Measurements from ENCODE around the gene ATP13A3.

DNA sequence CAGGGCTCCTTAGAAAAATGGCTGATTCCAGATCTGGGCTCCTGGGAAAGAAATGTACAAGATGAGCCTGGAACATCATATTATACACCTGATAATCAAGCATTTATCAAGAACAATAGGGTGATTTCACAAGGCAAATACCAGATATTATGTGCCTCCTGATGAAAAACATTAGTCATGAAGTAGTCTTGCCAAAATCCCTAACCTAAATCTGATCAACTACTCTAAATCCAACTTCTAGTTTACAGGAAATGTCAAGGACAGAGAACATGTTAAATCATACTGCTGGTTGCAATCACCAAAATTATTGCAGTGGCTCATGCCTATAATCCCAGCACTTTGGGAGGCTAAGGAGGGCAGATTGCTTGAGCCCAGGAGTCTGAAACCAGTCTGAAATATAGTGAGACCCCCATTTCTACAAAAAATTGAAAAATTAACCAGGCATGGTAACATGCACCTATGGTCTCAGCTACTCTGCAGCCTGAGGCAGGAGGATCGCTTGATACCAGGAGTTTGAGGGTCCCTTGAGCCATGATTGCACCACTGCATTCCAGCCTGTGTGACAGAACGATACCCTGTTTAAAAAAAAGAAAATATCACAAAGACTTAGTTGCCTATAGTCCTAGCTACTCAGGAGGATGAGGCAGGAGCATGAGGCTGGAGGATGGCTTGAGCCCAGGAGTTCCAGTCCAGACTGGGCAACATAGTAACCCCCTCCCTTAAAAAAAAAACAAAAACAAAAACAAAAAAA lies 34.9 kb upstream of the ATP13A3 start:
- TF ChIP-seq POLR2A (IDR thresholded peaks at IDR 0.05) (no peak), EP300 (IDR thresholded peaks at IDR 0.05) (no peak)
- TF ChIP-seq, protein P1, sequence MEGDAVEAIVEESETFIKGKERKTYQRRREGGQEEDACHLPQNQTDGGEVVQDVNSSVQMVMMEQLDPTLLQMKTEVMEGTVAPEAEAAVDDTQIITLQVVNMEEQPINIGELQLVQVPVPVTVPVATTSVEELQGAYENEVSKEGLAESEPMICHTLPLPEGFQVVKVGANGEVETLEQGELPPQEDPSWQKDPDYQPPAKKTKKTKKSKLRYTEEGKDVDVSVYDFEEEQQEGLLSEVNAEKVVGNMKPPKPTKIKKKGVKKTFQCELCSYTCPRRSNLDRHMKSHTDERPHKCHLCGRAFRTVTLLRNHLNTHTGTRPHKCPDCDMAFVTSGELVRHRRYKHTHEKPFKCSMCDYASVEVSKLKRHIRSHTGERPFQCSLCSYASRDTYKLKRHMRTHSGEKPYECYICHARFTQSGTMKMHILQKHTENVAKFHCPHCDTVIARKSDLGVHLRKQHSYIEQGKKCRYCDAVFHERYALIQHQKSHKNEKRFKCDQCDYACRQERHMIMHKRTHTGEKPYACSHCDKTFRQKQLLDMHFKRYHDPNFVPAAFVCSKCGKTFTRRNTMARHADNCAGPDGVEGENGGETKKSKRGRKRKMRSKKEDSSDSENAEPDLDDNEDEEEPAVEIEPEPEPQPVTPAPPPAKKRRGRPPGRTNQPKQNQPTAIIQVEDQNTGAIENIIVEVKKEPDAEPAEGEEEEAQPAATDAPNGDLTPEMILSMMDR (IDR thresholded peaks at IDR 0.05): no peak
